ENCODE data around the gene STMN1.

DNA sequence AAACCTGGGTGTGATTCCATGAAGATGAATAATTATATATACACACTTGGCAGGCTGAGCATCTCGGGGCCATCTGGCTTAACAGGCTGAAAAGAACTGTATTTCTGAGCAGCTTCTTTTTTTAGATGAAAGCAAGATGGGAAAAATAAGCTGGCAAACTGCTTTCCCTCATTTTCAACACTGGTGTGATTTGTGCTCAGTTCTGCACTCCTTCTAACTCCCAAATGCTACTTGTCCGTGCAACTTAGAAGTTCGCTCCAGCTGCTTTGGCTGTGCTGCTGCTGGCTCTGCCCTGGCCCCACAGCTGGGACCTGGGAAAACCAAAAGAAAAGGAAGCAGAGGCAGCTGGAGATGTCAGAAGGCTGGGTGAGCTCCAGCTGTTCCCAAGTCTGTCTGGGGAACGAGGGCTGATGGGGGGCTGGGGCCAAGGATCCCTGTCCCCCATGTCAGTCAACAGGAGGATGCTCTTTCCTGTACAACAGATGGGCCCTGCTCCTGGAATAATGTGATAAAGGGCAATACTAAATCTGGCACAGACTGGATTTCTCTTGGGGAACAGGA, 46.7 kb upstream of the STMN1 start:
- TF ChIP-seq, protein P1, sequence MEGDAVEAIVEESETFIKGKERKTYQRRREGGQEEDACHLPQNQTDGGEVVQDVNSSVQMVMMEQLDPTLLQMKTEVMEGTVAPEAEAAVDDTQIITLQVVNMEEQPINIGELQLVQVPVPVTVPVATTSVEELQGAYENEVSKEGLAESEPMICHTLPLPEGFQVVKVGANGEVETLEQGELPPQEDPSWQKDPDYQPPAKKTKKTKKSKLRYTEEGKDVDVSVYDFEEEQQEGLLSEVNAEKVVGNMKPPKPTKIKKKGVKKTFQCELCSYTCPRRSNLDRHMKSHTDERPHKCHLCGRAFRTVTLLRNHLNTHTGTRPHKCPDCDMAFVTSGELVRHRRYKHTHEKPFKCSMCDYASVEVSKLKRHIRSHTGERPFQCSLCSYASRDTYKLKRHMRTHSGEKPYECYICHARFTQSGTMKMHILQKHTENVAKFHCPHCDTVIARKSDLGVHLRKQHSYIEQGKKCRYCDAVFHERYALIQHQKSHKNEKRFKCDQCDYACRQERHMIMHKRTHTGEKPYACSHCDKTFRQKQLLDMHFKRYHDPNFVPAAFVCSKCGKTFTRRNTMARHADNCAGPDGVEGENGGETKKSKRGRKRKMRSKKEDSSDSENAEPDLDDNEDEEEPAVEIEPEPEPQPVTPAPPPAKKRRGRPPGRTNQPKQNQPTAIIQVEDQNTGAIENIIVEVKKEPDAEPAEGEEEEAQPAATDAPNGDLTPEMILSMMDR (conservative IDR thresholded peaks at IDR 0.05; ENCODE audit: low read depth in 2 of 2), result no peak
- TF ChIP-seq, protein P2, sequence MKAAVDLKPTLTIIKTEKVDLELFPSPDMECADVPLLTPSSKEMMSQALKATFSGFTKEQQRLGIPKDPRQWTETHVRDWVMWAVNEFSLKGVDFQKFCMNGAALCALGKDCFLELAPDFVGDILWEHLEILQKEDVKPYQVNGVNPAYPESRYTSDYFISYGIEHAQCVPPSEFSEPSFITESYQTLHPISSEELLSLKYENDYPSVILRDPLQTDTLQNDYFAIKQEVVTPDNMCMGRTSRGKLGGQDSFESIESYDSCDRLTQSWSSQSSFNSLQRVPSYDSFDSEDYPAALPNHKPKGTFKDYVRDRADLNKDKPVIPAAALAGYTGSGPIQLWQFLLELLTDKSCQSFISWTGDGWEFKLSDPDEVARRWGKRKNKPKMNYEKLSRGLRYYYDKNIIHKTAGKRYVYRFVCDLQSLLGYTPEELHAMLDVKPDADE (IDR thresholded peaks at IDR 0.05), result no peak
- TF ChIP-seq EZH2 (IDR thresholded peaks at IDR 0.05; ENCODE audit: low read depth, unreplicated experiment), result no peak
- no peak for TF ChIP-seq EZH2phosphoT487 (IDR thresholded peaks at IDR 0.05; ENCODE audit: unreplicated experiment)
- no peak for TF ChIP-seq POLR2AphosphoS5 (IDR thresholded peaks at IDR 0.05; ENCODE audit: low read depth)
- TF ChIP-seq JUNB (IDR thresholded peaks at IDR 0.05; ENCODE audit: unreplicated experiment), result no peak
- TF ChIP-seq, protein P3, sequence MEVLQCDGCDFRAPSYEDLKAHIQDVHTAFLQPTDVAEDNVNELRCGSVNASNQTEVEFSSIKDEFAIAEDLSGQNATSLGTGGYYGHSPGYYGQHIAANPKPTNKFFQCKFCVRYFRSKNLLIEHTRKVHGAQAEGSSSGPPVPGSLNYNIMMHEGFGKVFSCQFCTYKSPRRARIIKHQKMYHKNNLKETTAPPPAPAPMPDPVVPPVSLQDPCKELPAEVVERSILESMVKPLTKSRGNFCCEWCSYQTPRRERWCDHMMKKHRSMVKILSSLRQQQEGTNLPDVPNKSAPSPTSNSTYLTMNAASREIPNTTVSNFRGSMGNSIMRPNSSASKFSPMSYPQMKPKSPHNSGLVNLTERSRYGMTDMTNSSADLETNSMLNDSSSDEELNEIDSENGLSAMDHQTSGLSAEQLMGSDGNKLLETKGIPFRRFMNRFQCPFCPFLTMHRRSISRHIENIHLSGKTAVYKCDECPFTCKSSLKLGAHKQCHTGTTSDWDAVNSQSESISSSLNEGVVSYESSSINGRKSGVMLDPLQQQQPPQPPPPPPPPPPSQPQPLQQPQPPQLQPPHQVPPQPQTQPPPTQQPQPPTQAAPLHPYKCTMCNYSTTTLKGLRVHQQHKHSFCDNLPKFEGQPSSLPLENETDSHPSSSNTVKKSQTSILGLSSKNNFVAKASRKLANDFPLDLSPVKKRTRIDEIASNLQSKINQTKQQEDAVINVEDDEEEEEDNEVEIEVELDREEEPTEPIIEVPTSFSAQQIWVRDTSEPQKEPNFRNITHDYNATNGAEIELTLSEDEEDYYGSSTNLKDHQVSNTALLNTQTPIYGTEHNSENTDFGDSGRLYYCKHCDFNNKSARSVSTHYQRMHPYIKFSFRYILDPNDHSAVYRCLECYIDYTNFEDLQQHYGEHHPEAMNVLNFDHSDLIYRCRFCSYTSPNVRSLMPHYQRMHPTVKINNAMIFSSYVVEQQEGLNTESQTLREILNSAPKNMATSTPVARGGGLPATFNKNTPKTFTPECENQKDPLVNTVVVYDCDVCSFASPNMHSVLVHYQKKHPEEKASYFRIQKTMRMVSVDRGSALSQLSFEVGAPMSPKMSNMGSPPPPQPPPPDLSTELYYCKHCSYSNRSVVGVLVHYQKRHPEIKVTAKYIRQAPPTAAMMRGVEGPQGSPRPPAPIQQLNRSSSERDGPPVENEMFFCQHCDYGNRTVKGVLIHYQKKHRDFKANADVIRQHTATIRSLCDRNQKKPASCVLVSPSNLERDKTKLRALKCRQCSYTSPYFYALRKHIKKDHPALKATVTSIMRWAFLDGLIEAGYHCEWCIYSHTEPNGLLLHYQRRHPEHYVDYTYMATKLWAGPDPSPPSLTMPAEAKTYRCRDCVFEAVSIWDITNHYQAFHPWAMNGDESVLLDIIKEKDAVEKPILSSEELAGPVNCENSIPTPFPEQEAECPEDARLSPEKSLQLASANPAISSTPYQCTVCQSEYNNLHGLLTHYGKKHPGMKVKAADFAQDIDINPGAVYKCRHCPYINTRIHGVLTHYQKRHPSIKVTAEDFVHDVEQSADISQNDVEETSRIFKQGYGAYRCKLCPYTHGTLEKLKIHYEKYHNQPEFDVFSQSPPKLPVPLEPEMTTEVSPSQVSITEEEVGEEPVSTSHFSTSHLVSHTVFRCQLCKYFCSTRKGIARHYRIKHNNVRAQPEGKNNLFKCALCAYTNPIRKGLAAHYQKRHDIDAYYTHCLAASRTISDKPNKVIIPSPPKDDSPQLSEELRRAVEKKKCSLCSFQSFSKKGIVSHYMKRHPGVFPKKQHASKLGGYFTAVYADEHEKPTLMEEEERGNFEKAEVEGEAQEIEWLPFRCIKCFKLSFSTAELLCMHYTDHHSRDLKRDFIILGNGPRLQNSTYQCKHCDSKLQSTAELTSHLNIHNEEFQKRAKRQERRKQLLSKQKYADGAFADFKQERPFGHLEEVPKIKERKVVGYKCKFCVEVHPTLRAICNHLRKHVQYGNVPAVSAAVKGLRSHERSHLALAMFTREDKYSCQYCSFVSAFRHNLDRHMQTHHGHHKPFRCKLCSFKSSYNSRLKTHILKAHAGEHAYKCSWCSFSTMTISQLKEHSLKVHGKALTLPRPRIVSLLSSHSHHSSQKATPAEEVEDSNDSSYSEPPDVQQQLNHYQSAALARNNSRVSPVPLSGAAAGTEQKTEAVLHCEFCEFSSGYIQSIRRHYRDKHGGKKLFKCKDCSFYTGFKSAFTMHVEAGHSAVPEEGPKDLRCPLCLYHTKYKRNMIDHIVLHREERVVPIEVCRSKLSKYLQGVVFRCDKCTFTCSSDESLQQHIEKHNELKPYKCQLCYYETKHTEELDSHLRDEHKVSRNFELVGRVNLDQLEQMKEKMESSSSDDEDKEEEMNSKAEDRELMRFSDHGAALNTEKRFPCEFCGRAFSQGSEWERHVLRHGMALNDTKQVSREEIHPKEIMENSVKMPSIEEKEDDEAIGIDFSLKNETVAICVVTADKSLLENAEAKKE (CRISPR knock-in tag; IDR thresholded peaks at IDR 0.05), result no peak
- no peak for TF ChIP-seq CREB1 (CRISPR knock-in tag; IDR thresholded peaks at IDR 0.05; ENCODE audit: low read depth)
- TF ChIP-seq, protein P4, sequence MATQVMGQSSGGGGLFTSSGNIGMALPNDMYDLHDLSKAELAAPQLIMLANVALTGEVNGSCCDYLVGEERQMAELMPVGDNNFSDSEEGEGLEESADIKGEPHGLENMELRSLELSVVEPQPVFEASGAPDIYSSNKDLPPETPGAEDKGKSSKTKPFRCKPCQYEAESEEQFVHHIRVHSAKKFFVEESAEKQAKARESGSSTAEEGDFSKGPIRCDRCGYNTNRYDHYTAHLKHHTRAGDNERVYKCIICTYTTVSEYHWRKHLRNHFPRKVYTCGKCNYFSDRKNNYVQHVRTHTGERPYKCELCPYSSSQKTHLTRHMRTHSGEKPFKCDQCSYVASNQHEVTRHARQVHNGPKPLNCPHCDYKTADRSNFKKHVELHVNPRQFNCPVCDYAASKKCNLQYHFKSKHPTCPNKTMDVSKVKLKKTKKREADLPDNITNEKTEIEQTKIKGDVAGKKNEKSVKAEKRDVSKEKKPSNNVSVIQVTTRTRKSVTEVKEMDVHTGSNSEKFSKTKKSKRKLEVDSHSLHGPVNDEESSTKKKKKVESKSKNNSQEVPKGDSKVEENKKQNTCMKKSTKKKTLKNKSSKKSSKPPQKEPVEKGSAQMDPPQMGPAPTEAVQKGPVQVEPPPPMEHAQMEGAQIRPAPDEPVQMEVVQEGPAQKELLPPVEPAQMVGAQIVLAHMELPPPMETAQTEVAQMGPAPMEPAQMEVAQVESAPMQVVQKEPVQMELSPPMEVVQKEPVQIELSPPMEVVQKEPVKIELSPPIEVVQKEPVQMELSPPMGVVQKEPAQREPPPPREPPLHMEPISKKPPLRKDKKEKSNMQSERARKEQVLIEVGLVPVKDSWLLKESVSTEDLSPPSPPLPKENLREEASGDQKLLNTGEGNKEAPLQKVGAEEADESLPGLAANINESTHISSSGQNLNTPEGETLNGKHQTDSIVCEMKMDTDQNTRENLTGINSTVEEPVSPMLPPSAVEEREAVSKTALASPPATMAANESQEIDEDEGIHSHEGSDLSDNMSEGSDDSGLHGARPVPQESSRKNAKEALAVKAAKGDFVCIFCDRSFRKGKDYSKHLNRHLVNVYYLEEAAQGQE (IDR thresholded peaks at IDR 0.05; ENCODE audit: unreplicated experiment), result no peak
- no peak for TF ChIP-seq STAT1 (IDR thresholded peaks at IDR 0.05; ENCODE audit: unreplicated experiment)
- no peak for TF ChIP-seq ZNF114 (CRISPR knock-in tag; IDR thresholded peaks at IDR 0.05)
- no peak for TF ChIP-seq NANOG (IDR thresholded peaks at IDR 0.05; ENCODE audit: borderline replicate concordance)

All from GM23338 (cell line).